Stomach (tissue), 9 donors: ENCODE data around the gene LMOD2. TPM values are rescaled to one million over a fixed set of nuclear protein-coding genes. Genes with fewer than 3 reads are reported as not detected.

Experiments used
- DNase-seq, 2 donors: peaks; one replicate each; pipeline versions ENCODE4 v3.0.0 to v3.0.0-alpha.2; 2013 to 2019
- H3K27ac ChIP-seq, 5 donors: fragments of 200-600 bp in 4 of 5; sonication (generic) in 4 of 5; one replicate each; pipeline ENCODE4 v1.5.1; 2013 to 2019; ENCODE audit warnings: mild to moderate bottlenecking in 1 of 5, moderate library complexity in 1 of 5
- H3K27me3 ChIP-seq, 3 donors: fragments of 200-600 bp; sonication (generic); one replicate each; pipeline ENCODE4 v1.5.1; 2017 to 2019; ENCODE audit warnings: mixed run types in 1 of 3
- H3K36me3 ChIP-seq, 4 donors: fragments of 200-600 bp; sonication (generic); 1 replicate in 3 of 4; 2 replicates in 1 of 4; pipeline ENCODE4 v1.5.1; 2016 to 2019
- H3K4me1 ChIP-seq, 4 donors: fragments of 200-600 bp; sonication (generic); one replicate each; pipeline ENCODE4 v1.5.1; 2016 to 2019
- H3K4me3 ChIP-seq, 4 donors: fragments of 200-600 bp; sonication (generic) in 3 of 4; one replicate each; pipeline ENCODE4 v1.5.1; 2016 to 2019; ENCODE audit warnings: mild to moderate bottlenecking in 1 of 4
- H3K9me3 ChIP-seq, 4 donors: fragments of 200-600 bp; sonication (generic); one replicate each; pipeline ENCODE4 v1.5.1; 2016 to 2019
- EP300 ChIP-seq: sonication (generic); formaldehyde crosslinking; IDR thresholded peaks from one replicate; pipeline ENCODE4 v1.6.1; 2017; ENCODE audit warnings: antibody characterized with exemption
- POLR2A ChIP-seq, 4 donors: fragments of 450-650 bp; IDR thresholded peaks; one replicate each; pipeline ENCODE4 v1.6.1; 2016; ENCODE audit warnings: antibody characterized with exemption in 4 of 4, control low read depth in 2 of 4, mild to moderate bottlenecking in 1 of 4, moderate library complexity in 1 of 4
- POLR2AphosphoS5 ChIP-seq, 3 donors: sonication (generic); formaldehyde crosslinking; IDR thresholded peaks; one replicate each; pipeline ENCODE4 v1.6.1; 2016; ENCODE audit warnings: antibody characterized with exemption in 3 of 3
- WGBS, 5 donors: extraction: QIAGEN DNeasy Blood & Tissue Kit in 3 of 5; methylation state at CpG; one replicate each; pipeline versions ENCODE4 v1.1.5 to v1.1.7; 2013 to 2018; 5-methylcytosine and 5-hydroxymethylcytosine counted together
- intact Hi-C: fragments of 100-400 bp; cut with DNase I; formaldehyde crosslinking; loops from one replicate; pipeline ENCODE4 v1.15.1; 2023; ENCODE audit warnings: low total_unique reads
- polyA plus RNA-seq, 3 donors: library from polyadenylated mRNA; stranded (reverse); fragments of 200-250 nt; gene quantifications; one replicate each; pipeline ENCODE4 v1.2.3, GENCODE V29; 2013
- total RNA-seq, 5 donors: library from RNA; depleted of rRNA; stranded (reverse); fragments of >200 nt; gene quantifications; one replicate each; pipeline versions ENCODE4 v1.1.0 to v1.2.3, GENCODE V29; 2014 to 2016
- TF ChIP-seq, protein P1 (sequence below), 7 experiments: fragments of 450-650 bp in 4 of 7; fragments of 200-600 bp in 3 of 7; sonication (generic) in 3 of 7; IDR thresholded peaks; one replicate each; pipeline ENCODE4 v1.5.1; 2016 to 2019; ENCODE audit warnings: antibody characterized with exemption in 7 of 7, control low read depth in 2 of 7, mild to moderate bottlenecking in 1 of 7
- donor health status: healthy with polysubstance abuse.
- donor health status: Bipolar disorder and iron deficiency.
- donor health status: healthy.

LMOD2 gene
- total and polyA plus RNA-seq, 8 donors, result 0.05 to 0.46 (median 0.12) TPM; not detected in 5

- WGBS, 5 donors, result 80 to 85% (median 84%) methylated on average over 6 of the region's 6 CpGs
- Histone ChIP-seq H3K4me3 (no peak overlapping the region), H3K36me3 (no peaks in the 10 kb centered on the region), H3K27me3 (no peaks in the 10 kb centered on the region), H3K4me1 (no peaks in the 10 kb centered on the region), H3K9me3 (no peaks in the 10 kb centered on the region), H3K27ac (no peak overlapping the region)
- intact Hi-C loops, result no loop called here
- DNase-seq, result peak in 1 of 2 donors; percentile 41
- TF ChIP-seq POLR2A (IDR thresholded peaks at IDR 0.05) (no peak), POLR2AphosphoS5 (IDR thresholded peaks at IDR 0.05) (no peak), EP300 (no peak)
- TF ChIP-seq, protein P1, sequence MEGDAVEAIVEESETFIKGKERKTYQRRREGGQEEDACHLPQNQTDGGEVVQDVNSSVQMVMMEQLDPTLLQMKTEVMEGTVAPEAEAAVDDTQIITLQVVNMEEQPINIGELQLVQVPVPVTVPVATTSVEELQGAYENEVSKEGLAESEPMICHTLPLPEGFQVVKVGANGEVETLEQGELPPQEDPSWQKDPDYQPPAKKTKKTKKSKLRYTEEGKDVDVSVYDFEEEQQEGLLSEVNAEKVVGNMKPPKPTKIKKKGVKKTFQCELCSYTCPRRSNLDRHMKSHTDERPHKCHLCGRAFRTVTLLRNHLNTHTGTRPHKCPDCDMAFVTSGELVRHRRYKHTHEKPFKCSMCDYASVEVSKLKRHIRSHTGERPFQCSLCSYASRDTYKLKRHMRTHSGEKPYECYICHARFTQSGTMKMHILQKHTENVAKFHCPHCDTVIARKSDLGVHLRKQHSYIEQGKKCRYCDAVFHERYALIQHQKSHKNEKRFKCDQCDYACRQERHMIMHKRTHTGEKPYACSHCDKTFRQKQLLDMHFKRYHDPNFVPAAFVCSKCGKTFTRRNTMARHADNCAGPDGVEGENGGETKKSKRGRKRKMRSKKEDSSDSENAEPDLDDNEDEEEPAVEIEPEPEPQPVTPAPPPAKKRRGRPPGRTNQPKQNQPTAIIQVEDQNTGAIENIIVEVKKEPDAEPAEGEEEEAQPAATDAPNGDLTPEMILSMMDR (IDR thresholded peaks at IDR 0.05), result no peak
Observed at GRCh38 chr7:123622660-123623386, 32.8 kb upstream of the LMOD2 start.

GRCh38 chr7:123624527-123625183 lies 31.0 kb upstream of the LMOD2 start:
- TF ChIP-seq POLR2A (IDR thresholded peaks at IDR 0.05), result no peak
- TF ChIP-seq, protein P1 (IDR thresholded peaks at IDR 0.05), result peak in 3 of 7 experiments; percentile 26 to 49 (median 38)
- Histone ChIP-seq H3K27me3 (no peaks in the 10 kb centered on the region), H3K4me1 (no peaks in the 10 kb centered on the region), H3K9me3 (no peaks in the 10 kb centered on the region), H3K27ac (no peak overlapping the region), H3K36me3 (no peaks in the 10 kb centered on the region), H3K4me3 (no peak overlapping the region)
- 61 to 65% (median 61%) methylated on average over 12 of the region's 12 CpGs for WGBS, 5 donors
- intact Hi-C loops, result no loop called here
- DNase-seq, result peak; percentile 35 to 66

DNA sequence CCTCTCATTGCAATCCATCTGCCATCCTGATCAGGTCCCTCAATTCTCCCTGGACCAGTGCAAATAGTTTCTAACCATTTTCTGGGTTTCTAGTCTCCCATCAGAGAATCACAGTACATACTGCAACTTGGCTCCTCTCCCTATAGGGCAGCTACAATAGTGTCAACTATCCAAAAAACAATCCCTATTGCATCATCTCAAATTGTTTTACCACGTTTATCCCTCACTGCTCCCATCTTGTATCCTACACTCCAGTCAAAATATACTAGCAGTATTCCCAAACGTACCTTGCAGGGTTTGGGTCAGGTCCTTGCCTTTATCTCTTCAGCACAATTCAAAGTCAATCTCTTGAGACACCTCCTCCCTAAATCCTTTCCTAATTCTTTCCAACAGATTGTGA lies 30.4 kb upstream of the LMOD2 start:
- Histone ChIP-seq H3K4me3 (no peak overlapping the region), H3K4me1 (no peaks in the 10 kb centered on the region), H3K9me3 (no peaks in the 10 kb centered on the region), H3K27ac (no peak overlapping the region), H3K27me3 (no peaks in the 10 kb centered on the region), H3K36me3 (no peaks in the 10 kb centered on the region)
- intact Hi-C loops, result no loop called here
- 56 to 72% (median 64%) methylated on average over 2 of the region's 2 CpGs for WGBS, 5 donors
- TF ChIP-seq EP300, result no peak
- TF ChIP-seq POLR2A (IDR thresholded peaks at IDR 0.05), result no peak
- TF ChIP-seq, protein P1 (IDR thresholded peaks at IDR 0.05), result no peak
- TF ChIP-seq POLR2AphosphoS5 (IDR thresholded peaks at IDR 0.05), result no peak
- no peak for DNase-seq

DNA sequence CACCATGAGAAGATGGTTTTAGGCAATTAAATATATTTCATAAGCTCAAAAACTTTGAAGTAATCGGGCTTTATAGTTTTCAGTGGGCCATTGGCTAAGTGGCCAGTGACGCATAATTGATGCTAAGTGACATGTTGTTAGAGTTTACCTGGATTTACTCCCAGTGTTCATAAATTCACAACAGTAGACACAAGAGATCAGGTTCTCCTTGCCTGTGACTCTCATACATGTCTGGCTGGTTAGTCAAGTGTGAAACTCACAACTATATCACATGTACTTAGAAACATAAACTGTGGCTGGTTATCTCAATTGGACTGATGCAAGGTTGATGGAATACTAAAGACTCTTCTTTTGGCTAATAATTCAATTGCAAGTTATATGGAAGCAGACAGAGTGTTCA lies 27.8 kb upstream of the LMOD2 start:
- H3K36me3 ChIP-seq, result no peaks in the 10 kb centered on the region
- TF ChIP-seq POLR2AphosphoS5 (IDR thresholded peaks at IDR 0.05) (no peak), POLR2A (IDR thresholded peaks at IDR 0.05) (no peak), EP300 (no peak)
- TF ChIP-seq, protein P1 (IDR thresholded peaks at IDR 0.05), result no peak
- intact Hi-C loops, result no loop called here
- H3K4me1 ChIP-seq, result no peaks in the 10 kb centered on the region
- no peak overlapping the region for H3K27ac ChIP-seq
- H3K27me3 ChIP-seq, result no peaks in the 10 kb centered on the region
- DNase-seq, result no peak
- WGBS, 5 donors, result 93 to 99% (median 96%) methylated on average over 2 of the region's 2 CpGs
- H3K9me3 ChIP-seq, result no peaks in the 10 kb centered on the region
- H3K4me3 ChIP-seq, result no peak overlapping the region
